Testis (tissue), 3 donors: ENCODE results near the gene SLC22A23. TPM values are rescaled to one million over a fixed set of nuclear protein-coding genes. Genes with fewer than 3 reads are reported as not detected.

ENCODE experiments used
- DNase-seq: peaks from one replicate; pipeline ENCODE4 v3.0.0-alpha.2; 2019
- H3K27ac ChIP-seq, 2 donors: fragments of 200-600 bp; sonication (generic); one replicate each; pipeline ENCODE4 v1.5.1; 2019
- H3K27me3 ChIP-seq: fragments of 200-600 bp; sonication (generic); one replicate; pipeline ENCODE4 v1.5.1; 2019
- H3K36me3 ChIP-seq: fragments of 200-600 bp; sonication (generic); one replicate; pipeline ENCODE4 v1.5.1; 2017; ENCODE audit warnings: low read depth; ENCODE audit errors: missing control alignments
- H3K4me1 ChIP-seq: fragments of 200-600 bp; sonication (generic); one replicate; pipeline ENCODE4 v1.5.1; 2019
- H3K4me3 ChIP-seq, 2 donors: fragments of 200-600 bp; sonication (generic); one replicate each; pipeline ENCODE4 v1.5.1; 2017 to 2019
- H3K9me3 ChIP-seq: fragments of 200-600 bp; sonication (generic); one replicate; pipeline ENCODE4 v1.5.1; 2017
- CTCF ChIP-seq, 3 experiments: fragments of 450-650 bp in 2 of 3; fragments of 200-600 bp in 1 of 3; sonication (generic) in 1 of 3; IDR thresholded peaks; one replicate each; pipeline ENCODE4 v1.5.1; 2016 to 2019; ENCODE audit warnings: antibody characterized with exemption in 3 of 3, mild to moderate bottlenecking in 2 of 3, moderate library complexity in 1 of 3
- POLR2A ChIP-seq: fragments of 450-650 bp; IDR thresholded peaks from one replicate; pipeline ENCODE4 v1.6.1; 2017; ENCODE audit warnings: antibody characterized with exemption, mild to moderate bottlenecking, moderate library complexity
- WGBS, 2 donors: methylation state at CpG; one replicate each; pipeline ENCODE4 v1.1.5; 2018; 5-methylcytosine and 5-hydroxymethylcytosine counted together
- intact Hi-C: fragments of 100-400 bp; cut with DNase I; formaldehyde crosslinking; loops from one replicate; pipeline ENCODE4 v1.15.1; 2023; ENCODE audit warnings: low total_unique reads
- polyA plus RNA-seq: library from polyadenylated mRNA; stranded (reverse); fragments of 350-450 nt; fragmentation: Illumina TruSeq; extraction: RNeasy Lipid Tissue Mini Kit (QIAGEN cat#74804); gene quantifications from one replicate; pipeline ENCODE4 v1.2.3, GENCODE V29; 2014; ENCODE audit warnings: low read depth, low replicate concordance; ENCODE audit not compliant: insufficient read depth
- total RNA-seq, 2 donors: library from RNA; depleted of rRNA; stranded (reverse); fragments of >200 nt; gene quantifications; one replicate each; pipeline ENCODE4 v1.2.3, GENCODE V29; 2016

Gene SLC22A23
- total and polyA plus RNA-seq, 3 donors from 2014 or later = 9.0 to 20.9 (median 14.9) TPM

- H3K27ac ChIP-seq = no peak overlapping the region
- H3K9me3 ChIP-seq = no peaks in the 10 kb centered on the region
- intact Hi-C loops = no loop called here
- H3K27me3 ChIP-seq = no peaks in the 10 kb centered on the region
- H3K4me3 ChIP-seq = no peak overlapping the region
- no peaks in the 10 kb centered on the region for H3K4me1 ChIP-seq
- no peaks in the 10 kb centered on the region for H3K36me3 ChIP-seq
- no peak for DNase-seq
- WGBS, 2 donors = 32 to 44% methylated on average over 3 of the region's 3 CpGs
- TF ChIP-seq CTCF (IDR thresholded peaks at IDR 0.05) (no peak), POLR2A (no peak)
These were observed 58.7 kb downstream of the SLC22A23 start for GRCh38 chr6:3398165-3398562.

- H3K4me1 ChIP-seq = no peaks in the 10 kb centered on the region
- intact Hi-C loops = no loop called here
- no peak for DNase-seq
- no peaks in the 10 kb centered on the region for H3K36me3 ChIP-seq
- H3K27ac ChIP-seq = no peak overlapping the region
- no peak overlapping the region for H3K4me3 ChIP-seq
- 82 to 88% methylated on average over 7 of the region's 7 CpGs for WGBS, 2 donors
- H3K9me3 ChIP-seq = no peaks in the 10 kb centered on the region
- H3K27me3 ChIP-seq = no peaks in the 10 kb centered on the region
- TF ChIP-seq CTCF (IDR thresholded peaks at IDR 0.05) (no peak), POLR2A (no peak)
These were observed 59.4 kb downstream of the SLC22A23 start for GRCh38 chr6:3397229-3398164.

- Histone ChIP-seq H3K4me1 (no peaks in the 10 kb centered on the region), H3K27ac (no peak overlapping the region), H3K36me3 (no peaks in the 10 kb centered on the region), H3K9me3 (no peaks in the 10 kb centered on the region), H3K27me3 (no peaks in the 10 kb centered on the region), H3K4me3 (no peak overlapping the region)
- no peak for DNase-seq
- no peak for TF ChIP-seq CTCF (IDR thresholded peaks at IDR 0.05)
- TF ChIP-seq POLR2A = no peak
- WGBS, 2 donors = 92 to 94% methylated on average over 18 to 19 of the region's 19 CpGs
- intact Hi-C loops = no loop called here
These were observed 60.2 kb downstream of the SLC22A23 start for GRCh38 chr6:3396503-3397180.

- no peak for TF ChIP-seq CTCF (IDR thresholded peaks at IDR 0.05)
- no peak for TF ChIP-seq POLR2A
- H3K36me3 ChIP-seq = no peaks in the 10 kb centered on the region
- intact Hi-C loops = no loop called here
- H3K4me1 ChIP-seq = no peaks in the 10 kb centered on the region
- WGBS, 2 donors = 87 to 90% methylated on average over 6 to 7 of the region's 7 CpGs
- no peaks in the 10 kb centered on the region for H3K9me3 ChIP-seq
- no peak for DNase-seq
- H3K27ac ChIP-seq = no peak overlapping the region
- no peaks in the 10 kb centered on the region for H3K27me3 ChIP-seq
- H3K4me3 ChIP-seq = no peak overlapping the region
These were observed 62.2 kb downstream of the SLC22A23 start for GRCh38 chr6:3394671-3395070.
